H1 (cell line): ENCODE results near the gene PPFIBP2. TPM values are rescaled to one million over a fixed set of nuclear protein-coding genes. Genes with fewer than 3 reads are reported as not detected.

Experiments
- CTCF ChIA-PET: fragments of 300-600 bp; sonication (Branson Sonifier 250); formaldehyde crosslinking; loops from one replicate; lab custom pipeline; 2021; ENCODE audit not compliant: partially characterized antibody; lab: Charles Lee
- POLR2A ChIA-PET: fragments of 300-600 bp; sonication (Branson Sonifier 250); formaldehyde crosslinking; loops from one replicate; lab custom pipeline; 2021; ENCODE audit warnings: inconsistent platforms; ENCODE audit not compliant: partially characterized antibody; lab: Charles Lee
- DNase-seq, 2 experiments: peaks; one replicate each; pipeline versions ENCODE4 v3.0.0 to v3.0.0-alpha.2; 2010 to 2022; ENCODE audit warnings: low spot score in 2 of 2, low read depth in 1 of 2, mixed read lengths in 1 of 2
- FAIRE-seq: peaks from 2 replicates; lab custom pipeline; 2011; peaks lifted over from hg19 to GRCh38; lab: Jason Lieb, UNC
- H2AFZ ChIP-seq: 2 replicates; pipeline ENCODE4 v1.8.1; 2012; ENCODE audit warnings: low read length, inconsistent platforms
- H2AK5ac ChIP-seq: 2 replicates; pipeline ENCODE4 v1.6.1; 2013; ENCODE audit warnings: low read depth, low read length
- H2BK120ac ChIP-seq: replicated peaks from 2 replicates; pipeline ENCODE3; 2013; ENCODE audit warnings: low read depth, low read length, inconsistent platforms
- H2BK12ac ChIP-seq: 2 replicates; pipeline ENCODE4 v1.6.1; 2013; ENCODE audit warnings: low read depth, low read length
- H2BK15ac ChIP-seq: 2 replicates; pipeline ENCODE4 v1.6.1; 2013; ENCODE audit warnings: low read length
- H2BK20ac ChIP-seq: 2 replicates; pipeline ENCODE4 v1.6.1; 2013; ENCODE audit warnings: low read length
- H2BK5ac ChIP-seq: 2 replicates; pipeline ENCODE4 v1.6.1; 2013; ENCODE audit warnings: low read depth, low read length
- H3K14ac ChIP-seq: 2 replicates; pipeline ENCODE4 v1.6.1; 2013; ENCODE audit warnings: inconsistent platforms; ENCODE audit not compliant: insufficient read length
- H3K18ac ChIP-seq: 2 replicates; pipeline ENCODE4 v1.6.1; 2013; ENCODE audit warnings: low read length; ENCODE audit errors: extremely low read depth
- H3K23ac ChIP-seq: 2 replicates; pipeline ENCODE4 v1.6.1; 2013; ENCODE audit warnings: inconsistent platforms; ENCODE audit not compliant: insufficient read length
- H3K23me2 ChIP-seq: 2 replicates; pipeline ENCODE4 v1.6.1; 2013; ENCODE audit warnings: low read depth, low read length
- H3K27ac ChIP-seq: 2 replicates; pipeline ENCODE4 v1.6.1; 2011; ENCODE audit warnings: low read depth, low read length, inconsistent platforms
- H3K27me3 ChIP-seq, 4 experiments: replicated peaks in 1 of 4; 1 replicate in 1 of 4; 2 replicates in 3 of 4; pipeline versions ENCODE4 v1.6.1 to v1.8.1; 2011 to 2013; ENCODE audit warnings: low read length in 3 of 4, mild to moderate bottlenecking in 3 of 4, inconsistent platforms in 2 of 4, mixed read lengths in 2 of 4, moderate library complexity in 1 of 4; ENCODE audit not compliant: control insufficient read depth in 3 of 4, insufficient read depth in 3 of 4; ENCODE audit errors: extremely low read depth in 1 of 4
- H3K36me3 ChIP-seq, 4 experiments: 2 replicates each; pipeline versions ENCODE4 v1.6.1 to v1.8.1; 2011 to 2013; ENCODE audit warnings: mild to moderate bottlenecking in 4 of 4, low read length in 3 of 4, moderate library complexity in 2 of 4, control low read depth in 1 of 4, inconsistent platforms in 1 of 4; ENCODE audit not compliant: insufficient read depth in 4 of 4, control insufficient read depth in 2 of 4
- H3K4ac ChIP-seq: replicated peaks from 2 replicates; pipeline ENCODE3; 2013; ENCODE audit warnings: low read length, low read depth, mixed read lengths, inconsistent platforms; ENCODE audit not compliant: insufficient read length
- H3K4me1 ChIP-seq, 4 experiments: replicated peaks in 1 of 4; 1 replicate in 1 of 4; 2 replicates in 3 of 4; pipeline versions ENCODE4 v1.6.1 to v1.8.1; 2011 to 2013; ENCODE audit warnings: low read length in 3 of 4, inconsistent platforms in 2 of 4, mixed read lengths in 1 of 4; ENCODE audit not compliant: insufficient read depth in 4 of 4, control insufficient read depth in 3 of 4
- H3K4me2 ChIP-seq, 2 experiments: 2 replicates each; pipeline versions ENCODE4 v1.6.1 to v1.8.1; 2011 to 2013; ENCODE audit warnings: low read depth in 2 of 2, low read length in 2 of 2, control low read depth in 1 of 2, inconsistent platforms in 1 of 2, mild to moderate bottlenecking in 1 of 2; ENCODE audit not compliant: insufficient read depth in 1 of 2
- H3K4me3 ChIP-seq, 4 experiments: fragments of 200-600, 300-600 bp in 1 of 4; sonication (generic), shearing (Covaris generic), sonication (Bioruptor Twin) in 1 of 4; 2 replicates each; pipeline versions ENCODE4 v1.5.1 to v1.8.1; 2011 to 2016; ENCODE audit warnings: low read length in 4 of 4, low read depth in 3 of 4, control low read depth in 2 of 4, inconsistent platforms in 2 of 4, mild to moderate bottlenecking in 2 of 4, mixed read lengths in 1 of 4, moderate library complexity in 1 of 4; ENCODE audit not compliant: insufficient read depth in 2 of 4; ENCODE audit errors: extremely low read depth in 1 of 4
- H3K56ac ChIP-seq: replicated peaks from 2 replicates; pipeline ENCODE3; 2013; ENCODE audit warnings: low read depth, mild to moderate bottlenecking, mixed read lengths, low read length, inconsistent platforms; ENCODE audit not compliant: insufficient read length
- H3K79me1 ChIP-seq: 2 replicates; pipeline ENCODE4 v1.6.1; 2013; ENCODE audit warnings: low read depth, low read length, control low read depth
- H3K79me2 ChIP-seq, 2 experiments: 2 replicates each; pipeline versions ENCODE4 v1.6.1 to v1.8.1; 2012 to 2013; ENCODE audit warnings: low read length in 2 of 2, mild to moderate bottlenecking in 2 of 2, inconsistent platforms in 1 of 2; ENCODE audit not compliant: insufficient read depth in 2 of 2, control insufficient read depth in 1 of 2
- H3K9ac ChIP-seq, 4 experiments: replicated peaks in 1 of 4; 1 replicate in 1 of 4; 2 replicates in 3 of 4; pipeline versions ENCODE4 v1.6.1 to v1.8.1; 2011 to 2013; ENCODE audit warnings: low read depth in 3 of 4, low read length in 3 of 4, control low read depth in 2 of 4, mild to moderate bottlenecking in 2 of 4, moderate library complexity in 2 of 4, inconsistent platforms in 1 of 4; ENCODE audit errors: extremely low read depth in 1 of 4
- H3K9me3 ChIP-seq, 2 experiments: 2 replicates each; pipeline versions ENCODE4 v1.6.1 to v1.8.1; 2012 to 2013; ENCODE audit warnings: mild to moderate bottlenecking in 2 of 2, moderate library complexity in 2 of 2, control low read depth in 1 of 2, inconsistent platforms in 1 of 2, low read depth in 1 of 2, low read length in 1 of 2, mixed read lengths in 1 of 2; ENCODE audit not compliant: insufficient read depth in 2 of 2
- H4K20me1 ChIP-seq, 2 experiments: replicated peaks in 1 of 2; 2 replicates each; pipeline versions ENCODE3 to v1.8.1; 2011 to 2013; ENCODE audit warnings: inconsistent platforms in 2 of 2, low read length in 2 of 2, mild to moderate bottlenecking in 1 of 2; ENCODE audit not compliant: insufficient read depth in 2 of 2, control insufficient read depth in 1 of 2
- H4K5ac ChIP-seq: 2 replicates; pipeline ENCODE4 v1.6.1; 2013; ENCODE audit warnings: low read length, low read depth, mixed read lengths, inconsistent platforms; ENCODE audit not compliant: insufficient read length
- H4K8ac ChIP-seq: 2 replicates; pipeline ENCODE4 v1.8.0; 2013; ENCODE audit warnings: mild to moderate bottlenecking, moderate library complexity, low read length, inconsistent platforms; ENCODE audit not compliant: insufficient read depth; ENCODE audit errors: extremely low read depth
- H4K91ac ChIP-seq: replicated peaks from 2 replicates; pipeline ENCODE3; 2013; ENCODE audit warnings: low read length, mixed read lengths, inconsistent platforms; ENCODE audit not compliant: insufficient read length
- BACH1 ChIP-seq: IDR thresholded peaks from 2 replicates; pipeline ENCODE4 v1.6.1; 2012; ENCODE audit warnings: low read length, improper control_type of control experiment
- CBX5 ChIP-seq: fragments of 300-800, 300-1000 bp; sonication (generic); IDR thresholded peaks from 2 replicates; pipeline ENCODE4 v1.7.1; 2016; ENCODE audit warnings: antibody characterized with exemption, low read length, low read depth
- CHD2 ChIP-seq: IDR thresholded peaks from 2 replicates; pipeline ENCODE4 v1.6.1; 2012; ENCODE audit warnings: low read length, improper control_type of control experiment
- CREB1 ChIP-seq: IDR thresholded peaks from 2 replicates; pipeline ENCODE4 v1.6.1; 2012; ENCODE audit warnings: inconsistent platforms
- CTCF ChIP-seq, 3 experiments: IDR thresholded peaks; 1 replicate in 2 of 3; 2 replicates in 1 of 3; pipeline versions ENCODE4 v1.5.1 to v1.6.1; 2011; ENCODE audit warnings: low read length in 3 of 3, mild to moderate bottlenecking in 3 of 3, inconsistent platforms in 2 of 3, low read depth in 1 of 3, moderate library complexity in 1 of 3; ENCODE audit not compliant: insufficient read depth in 1 of 3; ENCODE audit errors: control extremely low read depth in 1 of 3
- FOSL1 ChIP-seq: IDR thresholded peaks from 2 replicates; pipeline ENCODE4 v1.6.1; 2011; ENCODE audit warnings: mild to moderate bottlenecking, low read depth, low read length, moderate library complexity; ENCODE audit not compliant: insufficient read depth
- MAX ChIP-seq: IDR thresholded peaks from 2 replicates; pipeline ENCODE4 v1.6.1; 2012; ENCODE audit warnings: inconsistent platforms
- POLR2A ChIP-seq, 2 experiments: IDR thresholded peaks; 1 replicate in 1 of 2; 2 replicates in 1 of 2; pipeline ENCODE4 v1.6.1; 2011; ENCODE audit warnings: low read depth in 2 of 2, low read length in 2 of 2, mild to moderate bottlenecking in 2 of 2; ENCODE audit errors: control extremely low read depth in 1 of 2
- SIN3A ChIP-seq, 2 experiments: IDR thresholded peaks in 1 of 2; conservative IDR thresholded peaks in 1 of 2; 2 replicates each; pipeline ENCODE4 v1.6.1; 2011 to 2012; ENCODE audit warnings: low read length in 2 of 2, improper control_type of control experiment in 1 of 2, low read depth in 1 of 2, mild to moderate bottlenecking in 1 of 2
- SP2 ChIP-seq: IDR thresholded peaks from 2 replicates; pipeline ENCODE4 v1.6.1; 2012; ENCODE audit warnings: mild to moderate bottlenecking, low read length, inconsistent platforms
- USF2 ChIP-seq: IDR thresholded peaks from 2 replicates; pipeline ENCODE4 v1.6.1; 2011; ENCODE audit warnings: low read length, improper control_type of control experiment
- WGBS, 2 experiments: shearing (Covaris generic) in 1 of 2; methylation state at CpG; one replicate each; pipeline versions ENCODE4 v1.1.6 to v1.1.7; 2013 to 2015; ENCODE audit warnings: low lambda C conversion rate in 2 of 2, mixed read lengths in 2 of 2, inconsistent platforms in 1 of 2, low coverage in 1 of 2, missing lambda C conversion rate in 1 of 2; ENCODE audit not compliant: insufficient replicate concordance in 2 of 2, insufficient coverage in 1 of 2, insufficient read length in 1 of 2; ENCODE audit errors: extremely low coverage in 1 of 2, missing lambda C conversion rate in 1 of 2; 5-methylcytosine and 5-hydroxymethylcytosine counted together
- polyA plus RNA-seq, 7 experiments: library from polyadenylated mRNA; depleted of rRNA in 3 of 7; stranded (reverse) in 5 of 7; unstranded in 2 of 7; fragments of >200 nt in 5 of 7; fragments of 200-250 nt in 2 of 7; gene quantifications; 1 replicate in 5 of 7; 2 replicates in 1 of 7; 4 replicates in 1 of 7; pipeline versions ENCODE4 v1.2.1 to v1.2.3, GENCODE V29; 2011 to 2013; ENCODE audit warnings: missing spikeins in 2 of 7, mixed read lengths in 2 of 7
- total RNA-seq: library from RNA; stranded (reverse); fragmentation: NEBNext Ultra II Directional; extraction: Animal tissue kit (Norgen Biotek cat#: 25700); gene quantifications from 2 replicates; pipeline ENCODE4 v1.2.1, GENCODE V29; 2021

The PPFIBP2 gene
- total and polyA plus RNA-seq, 2 of the 8 experiments (the other 6 are each of a cell fraction or from before 2014, with no cell fraction given), result 5.5 to 9.8 TPM

DNA sequence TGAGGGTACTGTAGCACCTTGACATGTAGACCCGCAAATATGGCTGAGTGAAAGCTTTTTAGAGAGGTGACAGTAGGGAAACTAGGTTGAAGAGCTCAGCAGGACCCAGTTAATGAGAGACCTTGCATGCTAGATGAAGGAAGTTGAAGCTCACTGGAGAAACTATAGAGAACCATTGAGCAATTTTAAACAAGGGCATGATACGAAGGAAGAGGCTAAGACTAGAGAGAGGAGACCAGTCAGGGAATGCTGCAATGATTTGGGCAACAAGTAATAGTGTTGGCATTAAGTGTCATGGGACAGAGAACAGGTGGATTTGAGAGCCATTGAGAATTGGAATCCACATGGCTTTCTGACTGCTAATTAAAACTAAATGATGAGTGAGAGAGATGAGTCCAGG is 24.4 kb upstream of the PPFIBP2 start:
- no peak overlapping the region for H2BK15ac ChIP-seq
- H3K4me1 ChIP-seq, result peaks cover 0 to 8% (median 2%) of the 10 kb centered on the region in 4 experiments; a peak in 4 of 7 replicates
- ChIA-PET CTCF (interaction anchor here (0.7 to 2.7 kb wide), 5 partner anchors 12 to 32 kb away, joined by 3 to 8 read pairs (median 3); partner anchors contain the start of gene PPFIBP2), POLR2A (no interaction called here)
- no peak overlapping the region for H3K4ac ChIP-seq
- H3K36me3 ChIP-seq, result no peaks in the 10 kb centered on the region
- H2BK12ac ChIP-seq, result no peak overlapping the region
- H3K79me1 ChIP-seq, result no peaks in the 10 kb centered on the region
- no peak overlapping the region for H2BK5ac ChIP-seq
- no peaks in the 10 kb centered on the region for H3K9me3 ChIP-seq
- no peak overlapping the region for H2AK5ac ChIP-seq
- WGBS, 2 experiments, result 88% methylated on average over 2 of the region's 2 CpGs; no CpG with 5 or more reads in 1 of the 2 experiments
- H3K18ac ChIP-seq, result no peak overlapping the region
- H4K8ac ChIP-seq, result no peak overlapping the region
- H3K27ac ChIP-seq, result no peak overlapping the region
- no peak overlapping the region for H3K9ac ChIP-seq
- H3K4me2 ChIP-seq, result no peak overlapping the region
- H3K27me3 ChIP-seq, result no peaks in the 10 kb centered on the region
- H3K14ac ChIP-seq, result no peak overlapping the region
- H2AFZ ChIP-seq, result no peak overlapping the region
- H4K5ac ChIP-seq, result no peak overlapping the region
- DNase-seq (no peak), FAIRE-seq (no peak)
- no peak overlapping the region for H2BK120ac ChIP-seq
- no peak overlapping the region for H4K91ac ChIP-seq
- H2BK20ac ChIP-seq, result no peak overlapping the region
- no peaks in the 10 kb centered on the region for H4K20me1 ChIP-seq
- no peak overlapping the region for H3K23ac ChIP-seq
- no peak overlapping the region for H3K4me3 ChIP-seq
- H3K79me2 ChIP-seq, result no peaks in the 10 kb centered on the region
- H3K23me2 ChIP-seq, result no peaks in the 10 kb centered on the region
- no peak overlapping the region for H3K56ac ChIP-seq
- TF ChIP-seq CTCF (IDR thresholded peaks at IDR 0.05; ENCODE audit: control extremely low read depth in 1 of 3, insufficient read depth in 1 of 3, low read depth in 1 of 3, low read length in 3 of 3) (no peak), USF2 (no peak), SIN3A (conservative IDR thresholded peaks at IDR 0.05 in 1 of 2, IDR thresholded peaks at IDR 0.05 in 1 of 2; ENCODE audit: low read depth in 1 of 2, low read length in 2 of 2) (no peak), POLR2A (IDR thresholded peaks at IDR 0.05; ENCODE audit: control extremely low read depth in 1 of 2, low read depth in 2 of 2, low read length in 2 of 2) (no peak), CHD2 (no peak), FOSL1 (no peak), SP2 (no peak), MAX (no peak), CBX5 (no peak), CREB1 (no peak), BACH1 (no peak)
